Activated CD4-positive, alpha-beta T cell treated with anti-CD3 and anti-CD28 coated beads, Interleukin-2, amount 10 ng/mL, durations not matched to agents 7 days and 5 days (primary cell): ENCODE results near the gene CD300LD. TPM values are rescaled to one million over a fixed set of nuclear protein-coding genes. Genes with fewer than 3 reads are reported as not detected.

Experiments
- CTCF ChIA-PET: fragments of 350-600 bp; sonication (Branson Sonifier 250); formaldehyde crosslinking; loops from one replicate; lab custom pipeline; 2021; ENCODE audit warnings: antibody characterized with exemption; lab: Charles Lee
- POLR2A ChIA-PET: fragments of 350-600 bp; sonication (Branson Sonifier 250); formaldehyde crosslinking; loops from one replicate; lab custom pipeline; 2021; ENCODE audit warnings: antibody characterized with exemption; lab: Charles Lee
- DNase-seq: peaks from one replicate; pipeline ENCODE4 v3.0.0-alpha.2; 2020
- H3K27ac Mint-ChIP-seq: one replicate; pipeline ENCODE4 v1.8.0; 2021; ENCODE audit warnings: mild to moderate bottlenecking, moderate library complexity, mixed read lengths
- H3K27me3 Mint-ChIP-seq: one replicate; pipeline ENCODE4 v1.8.0; 2021; ENCODE audit warnings: mixed read lengths
- H3K36me3 Mint-ChIP-seq: one replicate; pipeline ENCODE4 v1.8.0; 2021; ENCODE audit warnings: low read depth, mixed read lengths
- H3K4me1 Mint-ChIP-seq: one replicate; pipeline ENCODE4 v1.8.0; 2021; ENCODE audit warnings: mixed read lengths
- H3K4me3 Mint-ChIP-seq: one replicate; pipeline ENCODE4 v1.8.0; 2021; ENCODE audit warnings: mild to moderate bottlenecking, moderate library complexity, mixed read lengths
- H3K9me3 Mint-ChIP-seq: one replicate; pipeline ENCODE4 v1.8.0; 2021; ENCODE audit warnings: mixed read lengths
- total RNA-seq, 2 experiments: library from RNA; stranded (reverse); gene quantifications; one replicate each; pipeline ENCODE4 v1.2.3, GENCODE V29; 2021

Gene CD300LD
- total RNA-seq, 2 experiments from 2014 or later = 0.15 TPM; not detected in 1

- peaks cover 25% of the 10 kb centered on the region for H3K27me3 Mint-ChIP-seq
- POLR2A ChIA-PET = no interaction called here
- CTCF ChIA-PET = interaction anchor here (0.6 to 1.2 kb wide), 2 partner anchors 236 to 1580 kb away, joined by 3 to 4 read pairs; partner anchors contain the start of gene GPR142
- H3K27ac Mint-ChIP-seq = no peak overlapping the region
- no peaks in the 10 kb centered on the region for H3K36me3 Mint-ChIP-seq
- no peaks in the 10 kb centered on the region for H3K9me3 Mint-ChIP-seq
- peaks cover 30% of the 10 kb centered on the region for H3K4me1 Mint-ChIP-seq
- no peak for DNase-seq
- H3K4me3 Mint-ChIP-seq = no peak overlapping the region
These were observed 12.1 kb upstream of the CD300LD start for GRCh38 chr17:74604200-74604599.

DNA sequence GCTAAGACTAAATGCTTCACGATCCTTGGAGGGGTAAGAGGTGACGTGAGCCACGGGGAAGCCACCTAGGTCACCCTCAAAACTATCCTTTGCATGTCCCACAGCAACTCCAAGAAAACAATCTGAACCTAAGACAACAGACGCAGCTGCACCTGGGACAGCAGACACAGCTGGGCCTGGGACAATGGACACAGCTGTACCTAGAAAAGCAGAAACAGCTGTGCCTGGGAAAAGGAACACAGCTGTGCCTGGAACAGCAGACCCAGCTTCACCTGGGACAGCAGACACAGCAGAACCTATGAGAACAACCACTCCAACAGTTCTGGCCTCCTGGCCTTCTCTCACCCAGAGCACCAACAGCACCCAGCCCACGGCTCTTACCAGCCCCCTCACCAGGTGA lies 11.7 kb upstream of the CD300LD start:
- POLR2A ChIA-PET = no interaction called here
- no peak overlapping the region for H3K27ac Mint-ChIP-seq
- no peak for DNase-seq
- peaks cover 21% of the 10 kb centered on the region for H3K27me3 Mint-ChIP-seq
- no peak overlapping the region for H3K4me3 Mint-ChIP-seq
- no peaks in the 10 kb centered on the region for H3K9me3 Mint-ChIP-seq
- CTCF ChIA-PET = interaction anchor here (0.6 to 1.6 kb wide), 4 partner anchors 47 to 1580 kb away, joined by 3 to 5 read pairs (median 4); partner anchors contain the start of gene GPR142
- peaks cover 32% of the 10 kb centered on the region for H3K4me1 Mint-ChIP-seq
- H3K36me3 Mint-ChIP-seq = no peaks in the 10 kb centered on the region

- no peaks in the 10 kb centered on the region for H3K9me3 Mint-ChIP-seq
- peak; percentile 51 for DNase-seq
- CTCF ChIA-PET = interaction anchor here (0.9 to 1.6 kb wide), 6 partner anchors 20 to 235 kb away, joined by 3 to 5 read pairs (median 4); partner anchors contain the start of gene GPR142
- H3K36me3 Mint-ChIP-seq = no peaks in the 10 kb centered on the region
- peaks cover 22% of the 10 kb centered on the region for H3K27me3 Mint-ChIP-seq
- POLR2A ChIA-PET = no interaction called here
- H3K4me1 Mint-ChIP-seq = peaks cover 37% of the 10 kb centered on the region
- peak overlapping the region; percentile 51 for H3K27ac Mint-ChIP-seq
- H3K4me3 Mint-ChIP-seq = no peak overlapping the region
These were observed 11.1 kb upstream of the CD300LD start for GRCh38 chr17:74603037-74603635.

- H3K36me3 Mint-ChIP-seq = no peaks in the 10 kb centered on the region
- ChIA-PET POLR2A (no interaction called here), CTCF (interaction anchor here (1.0 to 1.6 kb wide), 4 partner anchors 9 to 134 kb away, joined by 3 to 5 read pairs (median 4); no protein-coding TSS in a partner anchor)
- no peak overlapping the region for H3K4me3 Mint-ChIP-seq
- peak; percentile 51 for DNase-seq
- H3K27me3 Mint-ChIP-seq = peaks cover 16% of the 10 kb centered on the region
- no peak overlapping the region for H3K27ac Mint-ChIP-seq
- H3K9me3 Mint-ChIP-seq = no peaks in the 10 kb centered on the region
- peaks cover 42% of the 10 kb centered on the region for H3K4me1 Mint-ChIP-seq
These were observed 10.0 kb upstream of the CD300LD start for GRCh38 chr17:74601944-74602572.

DNA sequence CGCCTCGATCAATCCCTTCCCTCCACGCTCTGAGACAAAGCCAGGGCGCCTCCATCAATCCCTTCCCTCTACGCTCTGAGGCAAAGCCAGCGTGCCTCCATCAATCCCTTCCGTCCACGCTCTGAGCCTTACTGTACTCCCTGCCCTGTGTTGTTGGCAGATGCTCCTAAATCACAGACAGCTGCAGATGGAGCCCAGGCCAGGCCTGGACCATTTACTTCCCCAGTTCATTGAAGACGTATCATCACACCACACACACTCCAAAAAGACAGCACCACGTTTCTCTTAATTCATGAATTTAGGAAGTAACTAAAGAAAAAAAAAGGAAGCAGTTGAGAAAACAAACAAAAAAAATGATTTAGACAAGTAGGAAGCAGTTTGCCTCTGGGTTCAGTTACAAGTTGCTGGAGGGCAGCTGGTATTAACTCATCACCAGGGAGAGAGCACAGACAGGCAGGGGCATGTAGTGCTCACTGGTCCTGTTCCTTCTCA lies 7.4 kb upstream of the CD300LD start:
- H3K4me3 Mint-ChIP-seq = no peak overlapping the region
- H3K4me1 Mint-ChIP-seq = peaks cover 42% of the 10 kb centered on the region

DNA sequence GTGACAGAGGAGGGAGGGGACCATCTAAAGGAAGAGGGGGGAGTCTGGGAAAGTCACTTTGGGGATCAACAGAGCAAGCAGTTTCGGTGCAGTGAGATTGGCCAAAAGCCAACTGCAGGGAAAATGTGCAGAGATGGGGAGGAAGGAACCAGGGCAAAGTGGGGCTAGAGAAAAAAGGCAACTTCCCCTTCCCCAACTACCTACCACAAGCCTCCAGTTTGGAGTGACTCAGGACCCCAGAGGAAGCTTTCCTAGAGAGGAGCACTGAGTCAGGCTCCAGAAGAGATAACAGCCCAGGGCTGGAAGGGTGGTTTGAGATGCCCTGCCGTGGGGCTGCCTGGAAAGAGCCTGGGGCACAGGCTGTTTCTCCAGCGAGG lies 6.9 kb upstream of the CD300LD start:
- Mint-ChIP-seq H3K27ac (peak overlapping the region; percentile 69), H3K36me3 (no peaks in the 10 kb centered on the region), H3K4me3 (no peak overlapping the region), H3K9me3 (no peaks in the 10 kb centered on the region), H3K4me1 (peaks cover 41% of the 10 kb centered on the region), H3K27me3 (peaks cover 15% of the 10 kb centered on the region)
- CTCF ChIA-PET = no interaction called here
- no peak for DNase-seq
- POLR2A ChIA-PET = no interaction called here

More for the DNA sequence above, 7.4 kb upstream of the CD300LD start:
- Mint-ChIP-seq H3K9me3 (no peaks in the 10 kb centered on the region), H3K27ac (no peak overlapping the region), H3K27me3 (peaks cover 15% of the 10 kb centered on the region), H3K36me3 (no peaks in the 10 kb centered on the region)
- ChIA-PET POLR2A (no interaction called here), CTCF (interaction anchor here (0.6 kb wide), 1 partner anchor 79 kb away, joined by 3 read pairs; no protein-coding TSS in a partner anchor)
- no peak for DNase-seq

DNA sequence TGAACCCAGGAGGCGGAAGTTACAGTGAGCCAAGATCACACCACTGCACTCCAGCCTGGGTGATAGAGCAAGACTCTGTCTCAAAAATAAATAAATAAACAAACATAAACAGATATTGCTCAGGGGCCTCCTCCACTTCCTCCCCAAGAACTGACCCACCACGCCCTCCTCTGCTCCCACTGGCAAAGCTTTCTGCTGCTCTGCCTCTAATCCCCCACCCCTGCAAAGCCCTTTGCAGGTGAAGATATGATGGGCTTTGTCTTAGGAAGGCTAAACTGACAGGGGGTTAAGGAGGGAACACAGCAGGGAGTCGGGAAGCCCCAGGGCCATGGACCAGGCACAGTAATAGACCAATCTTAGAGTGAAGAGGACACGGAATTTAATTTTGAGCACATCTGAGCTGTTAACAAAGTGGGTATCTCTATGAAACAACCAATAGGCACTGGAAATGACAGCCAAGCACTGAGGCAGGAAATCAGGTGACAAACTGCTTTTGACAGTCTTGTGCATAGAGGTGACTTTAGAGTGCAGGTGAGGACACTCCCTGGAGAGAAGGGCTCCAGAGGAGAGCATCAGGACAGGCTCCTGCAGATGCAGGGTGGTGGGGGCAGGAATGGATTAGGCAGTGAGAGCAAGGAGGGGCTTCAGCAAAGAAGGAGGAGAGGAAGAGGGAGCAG lies 6.4 kb upstream of the CD300LD start:
- Mint-ChIP-seq H3K4me1 (peaks cover 35% of the 10 kb centered on the region), H3K36me3 (no peaks in the 10 kb centered on the region), H3K27me3 (peaks cover 15% of the 10 kb centered on the region), H3K4me3 (no peak overlapping the region), H3K9me3 (no peaks in the 10 kb centered on the region), H3K27ac (peak overlapping the region; percentile 69)
- POLR2A ChIA-PET = no interaction called here
- CTCF ChIA-PET = no interaction called here
- DNase-seq = no peak

DNA sequence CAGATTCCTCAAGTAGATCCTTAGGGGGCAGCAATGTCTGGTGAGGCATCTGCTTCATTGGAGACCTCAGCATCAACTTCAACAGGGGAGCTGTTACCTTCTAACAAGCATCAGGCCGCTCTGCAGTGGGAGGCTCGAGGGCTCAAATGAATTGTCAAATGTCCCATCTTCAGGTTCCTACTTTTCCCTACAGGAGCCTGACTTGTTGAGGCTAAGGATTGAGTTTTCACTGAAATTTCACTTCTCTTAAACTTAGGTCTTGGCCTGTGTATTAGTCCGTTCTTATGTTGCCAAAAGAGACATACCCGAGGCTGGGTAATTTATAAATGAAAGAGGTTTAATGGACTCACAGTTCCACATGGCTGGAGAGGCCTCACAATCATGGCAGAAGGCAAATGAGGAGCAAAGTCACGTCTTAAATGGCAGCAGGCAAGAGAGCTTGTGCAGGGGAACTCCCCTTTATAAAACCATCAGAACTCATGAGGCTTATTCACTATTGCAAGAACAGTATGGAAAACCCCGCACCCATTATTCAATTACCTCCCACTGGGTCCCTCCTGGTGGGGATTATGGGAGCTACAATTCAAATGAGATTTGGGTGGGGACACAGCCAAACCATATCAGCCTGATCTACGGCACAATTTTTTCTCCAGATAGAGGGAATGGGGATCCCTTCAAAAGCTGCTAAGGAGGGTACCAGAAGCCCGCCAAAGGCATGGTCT lies 5.1 kb upstream of the CD300LD start:
- Mint-ChIP-seq H3K9me3 (no peaks in the 10 kb centered on the region), H3K27ac (no peak overlapping the region), H3K36me3 (no peaks in the 10 kb centered on the region), H3K4me1 (peaks cover 32% of the 10 kb centered on the region), H3K27me3 (peaks cover 11% of the 10 kb centered on the region), H3K4me3 (no peak overlapping the region)
- ChIA-PET CTCF (interaction anchor here (1.2 kb wide), 1 partner anchor 27 kb away, joined by 3 read pairs; no protein-coding TSS in a partner anchor), POLR2A (interaction anchor here (0.7 kb wide), 1 partner anchor 9 kb away, joined by 3 read pairs; no protein-coding TSS in a partner anchor)
- no peak for DNase-seq

DNA sequence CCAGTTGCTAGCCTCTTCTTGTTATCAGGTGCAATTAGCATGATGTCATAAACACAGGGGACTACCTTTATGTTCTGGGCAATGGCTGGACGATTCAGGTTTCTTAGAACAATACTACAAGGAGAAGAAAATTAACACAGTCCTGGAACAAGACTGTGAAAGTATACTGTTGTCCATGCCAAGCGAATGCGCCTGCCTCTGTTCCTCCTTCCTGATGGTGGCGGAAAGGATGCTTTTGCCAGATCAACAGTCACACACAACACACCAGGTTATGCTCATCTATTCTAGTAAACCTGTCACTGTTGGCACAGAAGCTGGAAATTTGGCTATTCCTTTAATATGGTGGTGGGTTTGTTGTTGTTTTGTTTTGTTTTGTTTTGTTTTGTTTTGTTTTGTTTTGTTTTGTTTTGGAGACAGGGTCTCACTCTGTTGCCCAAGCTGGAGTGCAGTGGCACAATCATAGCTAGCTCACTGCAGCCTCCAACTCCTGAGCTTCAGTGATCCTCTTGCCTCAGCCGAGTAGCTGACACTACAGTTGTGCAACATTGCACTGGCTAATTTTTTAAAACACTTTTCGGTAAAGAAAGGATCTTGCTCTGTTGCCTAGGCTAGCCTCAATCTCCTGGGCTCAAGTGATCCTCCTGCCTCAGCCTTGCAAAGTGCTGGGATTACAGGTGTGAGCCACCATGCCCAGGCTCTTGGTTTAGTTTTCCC lies 3.1 kb upstream of the CD300LD start:
- H3K27ac Mint-ChIP-seq = no peak overlapping the region
- no peaks in the 10 kb centered on the region for H3K9me3 Mint-ChIP-seq
- CTCF ChIA-PET = interaction anchor here (1.0 kb wide), 2 partner anchors 28 to 29 kb away, joined by 3 to 4 read pairs; partner anchors contain the start of gene CD300H
- H3K36me3 Mint-ChIP-seq = no peaks in the 10 kb centered on the region
- DNase-seq = no peak
- H3K27me3 Mint-ChIP-seq = peaks cover 7% of the 10 kb centered on the region
- H3K4me1 Mint-ChIP-seq = peaks cover 33% of the 10 kb centered on the region
- H3K4me3 Mint-ChIP-seq = no peak overlapping the region
- POLR2A ChIA-PET = no interaction called here

DNA sequence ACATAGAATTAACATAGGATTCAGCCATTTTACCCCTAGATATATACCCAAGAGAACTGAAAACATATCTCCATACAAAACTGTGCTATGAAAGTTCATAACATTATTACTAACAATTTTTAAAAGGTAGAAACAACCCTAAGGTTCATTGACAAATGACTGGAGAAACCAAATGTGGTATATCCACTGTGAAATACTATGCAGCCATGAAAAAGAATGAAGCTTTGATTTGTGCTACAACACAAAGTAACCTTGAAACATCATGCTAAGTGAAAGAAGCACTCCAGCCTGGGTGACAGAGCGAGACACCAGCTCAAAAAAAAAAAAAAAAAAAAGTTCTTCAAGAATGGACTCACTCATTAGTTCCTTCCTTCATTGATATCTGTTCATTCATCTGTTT lies 580 bp downstream of the CD300LD start:
- Mint-ChIP-seq H3K4me1 (peaks cover 18% of the 10 kb centered on the region), H3K9me3 (no peaks in the 10 kb centered on the region), H3K27ac (no peak overlapping the region), H3K36me3 (no peaks in the 10 kb centered on the region), H3K27me3 (peaks cover 3% of the 10 kb centered on the region), H3K4me3 (no peak overlapping the region)
- ChIA-PET CTCF (interaction anchor here (0.8 to 2.1 kb wide), 4 partner anchors 9 to 66 kb away, joined by 3 to 7 read pairs (median 4); no protein-coding TSS in a partner anchor), POLR2A (no interaction called here)
- no peak for DNase-seq

DNA sequence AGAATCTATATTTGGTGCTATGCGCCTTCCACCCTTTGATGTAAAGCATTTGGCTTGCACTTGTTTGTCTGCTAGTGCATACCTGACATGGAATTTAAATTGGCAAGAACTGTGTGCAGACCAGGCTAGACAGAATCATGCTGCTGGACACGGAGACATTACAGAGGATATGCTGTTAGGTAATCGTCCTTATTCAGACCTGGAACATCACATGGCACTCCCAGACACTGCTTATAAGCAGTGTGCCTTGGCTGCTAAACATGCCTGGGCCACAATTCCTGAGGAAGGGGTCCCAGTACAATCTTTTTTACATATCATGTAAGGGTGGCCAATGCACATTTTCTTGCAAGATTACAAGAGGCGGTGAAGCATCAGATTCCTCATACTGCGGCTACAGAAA lies 6.4 kb downstream of the CD300LD start:
- Mint-ChIP-seq H3K36me3 (no peaks in the 10 kb centered on the region), H3K27me3 (no peaks in the 10 kb centered on the region), H3K4me1 (no peaks in the 10 kb centered on the region), H3K4me3 (no peak overlapping the region), H3K9me3 (peaks cover 6% of the 10 kb centered on the region), H3K27ac (no peak overlapping the region)
- POLR2A ChIA-PET = no interaction called here
- DNase-seq = no peak
- CTCF ChIA-PET = interaction anchor here (0.8 kb wide), 1 partner anchor 47 kb away, joined by 4 read pairs; no protein-coding TSS in a partner anchor
